Measurements from ENCODE around the gene PDGFRB.

The PDGFRB gene

GRCh38 chr5:150124111-150124557 is 31.5 kb downstream of the PDGFRB start:
- no peak for TF ChIP-seq CTCF (IDR thresholded peaks at IDR 0.05; ENCODE audit: control insufficient read depth, insufficient read depth, low read depth, low read length, missing control alignments)
- H3K4me3 ChIP-seq (ENCODE audit: control insufficient read depth, low read depth, low read length): no peak overlapping the region
- no peak for DNase-seq (ENCODE audit: low read depth)

- TF ChIP-seq CTCF (IDR thresholded peaks at IDR 0.05; ENCODE audit: control insufficient read depth, insufficient read depth, low read depth, low read length, missing control alignments): no peak
- no peak overlapping the region for H3K4me3 ChIP-seq (ENCODE audit: control insufficient read depth, low read depth, low read length)
- DNase-seq (ENCODE audit: low read depth): no peak
These were observed 32.1 kb downstream of the PDGFRB start for GRCh38 chr5:150123542-150123941.

GRCh38 chr5:150122536-150123481 is 32.8 kb downstream of the PDGFRB start:
- H3K4me3 ChIP-seq (ENCODE audit: control insufficient read depth, low read depth, low read length): no peak overlapping the region
- no peak for TF ChIP-seq CTCF (IDR thresholded peaks at IDR 0.05; ENCODE audit: control insufficient read depth, insufficient read depth, low read depth, low read length, missing control alignments)
- DNase-seq (ENCODE audit: low read depth): no peak

GRCh38 chr5:150122158-150122510 is 33.5 kb downstream of the PDGFRB start:
- DNase-seq (ENCODE audit: low read depth): no peak
- H3K4me3 ChIP-seq (ENCODE audit: control insufficient read depth, low read depth, low read length): no peak overlapping the region
- peak; percentile 32 for TF ChIP-seq CTCF (IDR thresholded peaks at IDR 0.05; ENCODE audit: control insufficient read depth, insufficient read depth, low read depth, low read length, missing control alignments)

- no peak for DNase-seq (ENCODE audit: low read depth)
- TF ChIP-seq CTCF (IDR thresholded peaks at IDR 0.05; ENCODE audit: control insufficient read depth, insufficient read depth, low read depth, low read length, missing control alignments): no peak
These were observed 34.0 kb downstream of the PDGFRB start for GRCh38 chr5:150121448-150122157.

GRCh38 chr5:150120617-150121447 is 34.8 kb downstream of the PDGFRB start:
- DNase-seq (ENCODE audit: low read depth): no peak
- H3K4me3 ChIP-seq (ENCODE audit: control insufficient read depth, low read depth, low read length): no peak overlapping the region
- TF ChIP-seq CTCF (IDR thresholded peaks at IDR 0.05; ENCODE audit: control insufficient read depth, insufficient read depth, low read depth, low read length, missing control alignments): no peak

More at GRCh38 chr5:150121448-150122157, 34.0 kb downstream of the PDGFRB start:
- H3K4me3 ChIP-seq (ENCODE audit: control insufficient read depth, low read depth, low read length): no peak overlapping the region
